ENCODE measurements around the gene PJA2.

PJA2 gene

DNA sequence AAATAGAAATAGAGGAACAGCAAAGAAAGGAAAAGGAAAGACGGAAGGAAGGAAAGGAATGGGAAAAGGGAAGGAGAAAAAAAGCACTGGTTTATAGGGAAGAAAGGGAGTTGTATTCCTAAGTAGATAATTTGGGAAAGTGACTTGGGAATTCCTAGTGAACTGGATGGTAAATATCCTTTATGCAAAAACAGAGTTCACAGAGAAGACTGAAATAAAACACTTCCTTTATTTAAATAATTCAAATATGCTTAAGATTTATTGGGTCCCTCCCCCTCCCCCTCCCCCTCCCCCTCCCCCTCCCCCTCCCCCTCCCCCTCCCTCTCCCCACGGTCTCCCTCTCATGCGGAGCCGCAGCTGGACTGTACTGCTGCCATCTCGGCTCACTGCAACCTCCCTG lies 69.4 kb downstream of the PJA2 start:
- DNase-seq (ENCODE audit: insufficient read length) (no peak), FAIRE-seq (no peak)
- TF ChIP-seq POLR2A (IDR thresholded peaks at IDR 0.05; ENCODE audit: low read depth, low read length): no peak
- no peak for TF ChIP-seq TAF1 (IDR thresholded peaks at IDR 0.05; ENCODE audit: borderline replicate concordance, low read depth, low read length)
- no peak for TF ChIP-seq POLR2AphosphoS5 (IDR thresholded peaks at IDR 0.05; ENCODE audit: low read depth, low read length)

DNA sequence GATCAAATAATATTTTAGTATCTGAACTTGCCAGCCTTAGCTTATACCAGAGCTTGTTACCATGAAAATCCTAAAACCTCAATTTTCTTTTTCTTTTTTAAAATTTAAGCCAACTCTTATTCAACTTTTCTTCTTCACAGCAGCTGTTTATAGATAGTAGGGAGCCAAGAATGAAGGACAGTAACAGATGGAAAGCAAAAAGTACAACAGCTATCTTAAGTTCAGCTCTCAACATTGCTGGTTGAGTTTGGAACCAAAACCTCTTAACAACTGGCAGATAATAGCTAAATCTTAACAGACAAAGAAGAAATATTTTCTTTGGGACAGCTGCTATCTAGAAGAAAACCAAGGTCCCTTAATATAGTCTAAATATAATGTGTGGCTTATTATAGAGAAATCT lies 74.7 kb downstream of the PJA2 start:
- TF ChIP-seq POLR2AphosphoS5 (IDR thresholded peaks at IDR 0.05; ENCODE audit: low read depth, low read length): no peak
- TF ChIP-seq POLR2A (IDR thresholded peaks at IDR 0.05; ENCODE audit: low read depth, low read length): no peak
- no peak for TF ChIP-seq TAF1 (IDR thresholded peaks at IDR 0.05; ENCODE audit: borderline replicate concordance, low read depth, low read length)
- FAIRE-seq (no peak), DNase-seq (ENCODE audit: insufficient read length) (no peak)

DNA sequence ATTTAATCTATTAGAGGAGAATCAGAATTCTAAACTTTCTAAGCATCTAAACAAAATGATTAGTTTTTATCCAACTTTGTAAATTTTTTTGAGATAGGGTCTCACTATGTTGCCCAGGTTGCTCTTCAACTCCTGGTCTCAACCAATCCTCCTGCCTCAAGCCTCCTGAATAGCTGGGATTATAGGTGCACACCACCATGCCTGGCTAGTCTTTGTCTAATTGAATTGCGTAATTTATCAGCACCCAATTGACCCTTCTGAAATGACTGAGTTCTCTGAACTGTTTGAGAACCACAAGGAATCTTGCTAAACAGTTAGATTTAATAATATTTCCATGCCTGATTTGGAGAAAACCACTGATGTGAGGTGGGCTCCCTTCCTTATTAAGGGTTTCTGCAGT lies 75.7 kb downstream of the PJA2 start:
- TF ChIP-seq TAF1 (IDR thresholded peaks at IDR 0.05; ENCODE audit: borderline replicate concordance, low read depth, low read length) (no peak), POLR2AphosphoS5 (IDR thresholded peaks at IDR 0.05; ENCODE audit: low read depth, low read length) (no peak), POLR2A (IDR thresholded peaks at IDR 0.05; ENCODE audit: low read depth, low read length) (no peak)
- no peak for DNase-seq (ENCODE audit: insufficient read length)
- FAIRE-seq: no peak

DNA sequence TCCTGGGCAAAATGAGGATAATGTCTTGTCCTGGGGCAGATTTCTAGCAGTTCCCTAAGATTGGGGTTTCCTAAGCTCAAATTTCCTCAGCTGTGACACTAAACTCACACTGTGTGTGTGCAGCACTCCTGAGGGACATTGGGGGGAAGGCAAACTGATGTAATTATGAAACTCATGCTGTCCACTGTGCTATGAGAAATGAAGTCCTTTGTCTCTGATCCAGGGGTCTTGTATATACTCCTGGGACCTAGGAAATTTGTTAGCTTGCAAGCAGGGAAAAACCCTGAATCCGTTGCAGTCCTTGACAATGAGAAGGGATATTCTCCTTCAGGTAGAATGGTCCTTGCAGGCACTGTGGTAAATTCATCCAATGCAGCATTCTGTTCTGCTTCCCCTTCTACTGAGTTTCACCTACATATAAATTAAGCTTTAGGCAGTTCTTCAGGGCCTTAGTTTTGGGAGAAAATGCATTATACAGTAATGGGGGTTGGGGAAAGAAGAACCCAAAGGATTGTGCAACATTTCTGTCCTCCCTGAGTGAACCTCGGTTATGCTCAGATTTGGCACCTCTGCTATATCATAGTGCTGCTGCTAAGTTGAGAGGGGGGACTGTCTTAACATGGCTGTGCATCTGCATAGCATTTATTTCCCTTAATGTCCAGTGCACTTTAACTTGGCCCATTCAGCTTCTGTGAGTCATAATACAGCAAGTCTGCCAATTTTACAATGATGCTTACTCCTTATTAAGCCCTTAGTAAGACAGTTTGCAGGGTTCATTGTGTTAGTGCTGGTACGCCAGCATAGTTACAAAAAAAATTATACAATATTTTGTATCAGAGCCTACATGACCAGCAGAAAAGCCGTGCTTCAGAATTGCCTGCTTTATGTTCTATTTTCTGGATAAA lies 80.2 kb downstream of the PJA2 start:
- TF ChIP-seq POLR2AphosphoS5 (IDR thresholded peaks at IDR 0.05; ENCODE audit: low read depth, low read length) (0 out of 2 replicates have a peak, but pooled peaks have one; percentile 44), TAF1 (IDR thresholded peaks at IDR 0.05; ENCODE audit: borderline replicate concordance, low read depth, low read length) (no peak)
- no peak for DNase-seq (ENCODE audit: insufficient read length)
- FAIRE-seq: no peak

DNA sequence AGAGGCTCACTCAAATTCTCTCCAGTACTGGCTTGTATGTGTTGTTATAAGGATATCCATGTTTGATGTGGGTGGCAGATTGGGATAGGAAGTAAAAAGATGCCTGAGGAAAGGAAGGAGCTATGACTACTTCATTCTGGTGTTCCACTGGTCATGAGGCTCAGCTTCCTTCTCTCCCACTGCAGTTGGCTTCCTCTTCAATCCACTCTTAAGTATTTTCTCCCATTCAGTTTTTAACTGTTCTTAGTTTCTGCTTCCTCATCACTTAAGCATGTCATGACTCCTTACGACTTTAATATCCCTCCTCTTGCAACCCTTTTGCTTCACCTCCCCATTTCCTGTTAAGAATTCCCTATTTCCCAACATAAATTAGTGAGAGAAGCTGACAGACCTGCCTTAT lies 81.1 kb downstream of the PJA2 start:
- DNase-seq (ENCODE audit: insufficient read length) (no peak), FAIRE-seq (no peak)
- no peak for TF ChIP-seq POLR2A (IDR thresholded peaks at IDR 0.05; ENCODE audit: low read depth, low read length)
- no peak for TF ChIP-seq POLR2AphosphoS5 (IDR thresholded peaks at IDR 0.05; ENCODE audit: low read depth, low read length)
- TF ChIP-seq TAF1 (IDR thresholded peaks at IDR 0.05; ENCODE audit: borderline replicate concordance, low read depth, low read length): no peak

- no peak for TF ChIP-seq TAF1 (IDR thresholded peaks at IDR 0.05; ENCODE audit: borderline replicate concordance, low read depth, low read length)
- no peak for TF ChIP-seq POLR2AphosphoS5 (IDR thresholded peaks at IDR 0.05; ENCODE audit: low read depth, low read length)
- TF ChIP-seq POLR2A (IDR thresholded peaks at IDR 0.05; ENCODE audit: low read depth, low read length): no peak
- no peak for FAIRE-seq
- no peak for DNase-seq (ENCODE audit: insufficient read length)
These were observed 82.2 kb downstream of the PJA2 start for GRCh38 chr5:109327570-109327969.

- FAIRE-seq: no peak
These were observed 82.9 kb downstream of the PJA2 start for GRCh38 chr5:109326919-109327318.

GRCh38 chr5:109325456-109325855 lies 84.3 kb downstream of the PJA2 start:
- no peak for TF ChIP-seq POLR2A (IDR thresholded peaks at IDR 0.05; ENCODE audit: low read depth, low read length)
- no peak for TF ChIP-seq POLR2AphosphoS5 (IDR thresholded peaks at IDR 0.05; ENCODE audit: low read depth, low read length)
- TF ChIP-seq TAF1 (IDR thresholded peaks at IDR 0.05; ENCODE audit: borderline replicate concordance, low read depth, low read length): no peak
- no peak for FAIRE-seq
- DNase-seq (ENCODE audit: insufficient read length): no peak

More at GRCh38 chr5:109326919-109327318, 82.9 kb downstream of the PJA2 start:
- TF ChIP-seq POLR2AphosphoS5 (IDR thresholded peaks at IDR 0.05; ENCODE audit: low read depth, low read length) (no peak), POLR2A (IDR thresholded peaks at IDR 0.05; ENCODE audit: low read depth, low read length) (no peak), TAF1 (IDR thresholded peaks at IDR 0.05; ENCODE audit: borderline replicate concordance, low read depth, low read length) (no peak)
- DNase-seq (ENCODE audit: insufficient read length): no peak

DNA sequence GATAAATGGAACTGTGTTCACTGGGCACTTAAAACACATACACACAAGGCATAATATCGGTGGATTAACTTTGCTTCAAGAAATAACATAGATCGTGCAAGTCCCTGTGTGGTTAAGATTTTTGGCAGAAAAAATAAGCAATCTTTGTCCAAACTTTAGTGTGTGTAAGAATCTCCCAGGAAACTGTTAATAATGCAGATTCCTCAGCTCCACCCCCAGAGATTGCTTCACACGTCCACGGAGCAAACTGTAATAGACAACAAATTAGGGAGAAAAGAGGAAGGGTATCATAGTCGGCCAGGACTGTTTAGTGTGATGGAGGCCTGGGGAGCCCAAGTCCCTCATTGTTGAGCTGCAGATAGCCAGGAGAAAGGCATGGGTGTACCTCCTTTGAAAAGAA lies 84.8 kb downstream of the PJA2 start:
- TF ChIP-seq POLR2A (IDR thresholded peaks at IDR 0.05; ENCODE audit: low read depth, low read length): no peak
- no peak for TF ChIP-seq POLR2AphosphoS5 (IDR thresholded peaks at IDR 0.05; ENCODE audit: low read depth, low read length)
- no peak for TF ChIP-seq TAF1 (IDR thresholded peaks at IDR 0.05; ENCODE audit: borderline replicate concordance, low read depth, low read length)
- FAIRE-seq (no peak), DNase-seq (ENCODE audit: insufficient read length) (no peak)

- TF ChIP-seq TAF1 (IDR thresholded peaks at IDR 0.05; ENCODE audit: borderline replicate concordance, low read depth, low read length) (no peak), POLR2AphosphoS5 (IDR thresholded peaks at IDR 0.05; ENCODE audit: low read depth, low read length) (no peak), POLR2A (IDR thresholded peaks at IDR 0.05; ENCODE audit: low read depth, low read length) (no peak)
- FAIRE-seq (no peak), DNase-seq (ENCODE audit: insufficient read length) (no peak)
These were observed 85.4 kb downstream of the PJA2 start for GRCh38 chr5:109324351-109324750.

- TF ChIP-seq TAF1 (IDR thresholded peaks at IDR 0.05; ENCODE audit: borderline replicate concordance, low read depth, low read length): no peak
- no peak for TF ChIP-seq POLR2AphosphoS5 (IDR thresholded peaks at IDR 0.05; ENCODE audit: low read depth, low read length)
- no peak for TF ChIP-seq POLR2A (IDR thresholded peaks at IDR 0.05; ENCODE audit: low read depth, low read length)
- no peak for FAIRE-seq
- no peak for DNase-seq (ENCODE audit: insufficient read length)
These were observed 87.1 kb downstream of the PJA2 start for GRCh38 chr5:109322694-109323093.

GRCh38 chr5:109319351-109319750 lies 90.4 kb downstream of the PJA2 start:
- TF ChIP-seq POLR2A (IDR thresholded peaks at IDR 0.05; ENCODE audit: low read depth, low read length): no peak
- TF ChIP-seq POLR2AphosphoS5 (IDR thresholded peaks at IDR 0.05; ENCODE audit: low read depth, low read length): no peak
- TF ChIP-seq TAF1 (IDR thresholded peaks at IDR 0.05; ENCODE audit: borderline replicate concordance, low read depth, low read length): no peak
- no peak for FAIRE-seq

More at GRCh38 chr5:109319351-109319750, 90.4 kb downstream of the PJA2 start:
- no peak for DNase-seq (ENCODE audit: insufficient read length)

Measured in GM12892 (cell line).